ENCODE measurements around the gene ARID5B.

The ARID5B gene

GRCh38 chr10:61906562-61906901 lies 5.0 kb downstream of the ARID5B start:
- DNase-seq = no peak

- no peak for DNase-seq
Observed at GRCh38 chr10:61907011-61907410, 5.5 kb downstream of the ARID5B start.

DNA sequence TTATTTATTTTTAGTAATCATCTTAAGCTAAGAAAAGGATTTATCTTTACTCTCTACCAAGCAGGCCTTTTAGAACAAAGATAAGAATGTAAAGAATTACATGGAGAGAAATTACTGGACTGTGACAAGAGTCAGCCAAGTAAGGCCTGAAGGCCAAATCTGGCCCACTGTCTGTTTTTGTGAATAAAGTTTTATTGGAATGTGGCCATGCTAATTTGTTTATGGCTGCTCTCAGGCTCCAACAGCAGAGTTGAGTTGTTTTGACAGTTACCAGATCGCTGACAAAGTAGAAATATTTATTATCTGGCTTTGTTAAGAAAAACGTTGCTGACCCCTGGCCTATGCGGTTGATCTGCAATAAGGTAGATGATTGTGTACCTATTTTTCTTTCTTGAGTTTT lies 6.1 kb downstream of the ARID5B start:
- DNase-seq = no peak

DNA sequence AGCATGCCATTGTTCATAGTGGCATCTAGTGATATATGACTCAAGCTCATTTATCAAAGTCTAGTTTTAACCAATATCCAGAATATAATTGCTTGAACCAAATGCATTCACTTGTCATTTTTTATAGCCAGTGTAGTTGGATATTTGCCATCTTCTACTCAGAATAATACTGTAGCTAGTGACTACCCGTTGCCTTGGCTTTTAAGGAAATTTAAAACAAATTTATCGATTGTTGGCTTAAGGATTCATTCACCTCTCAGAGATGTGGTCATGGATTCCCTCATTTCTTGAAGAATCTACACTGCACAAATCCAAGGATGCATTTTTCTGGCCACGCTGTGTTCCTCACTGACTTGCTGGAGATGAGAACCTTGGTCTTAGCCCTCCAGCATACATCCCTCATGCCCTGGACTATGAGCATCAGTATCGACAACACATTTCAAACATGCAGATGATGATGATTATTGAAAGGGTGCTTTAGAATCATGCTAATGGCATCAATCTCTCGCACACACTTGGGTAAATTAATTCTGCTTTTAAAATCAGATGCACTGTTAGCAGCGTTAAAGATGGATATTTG lies 8.8 kb downstream of the ARID5B start:
- DNase-seq = no peak

DNA sequence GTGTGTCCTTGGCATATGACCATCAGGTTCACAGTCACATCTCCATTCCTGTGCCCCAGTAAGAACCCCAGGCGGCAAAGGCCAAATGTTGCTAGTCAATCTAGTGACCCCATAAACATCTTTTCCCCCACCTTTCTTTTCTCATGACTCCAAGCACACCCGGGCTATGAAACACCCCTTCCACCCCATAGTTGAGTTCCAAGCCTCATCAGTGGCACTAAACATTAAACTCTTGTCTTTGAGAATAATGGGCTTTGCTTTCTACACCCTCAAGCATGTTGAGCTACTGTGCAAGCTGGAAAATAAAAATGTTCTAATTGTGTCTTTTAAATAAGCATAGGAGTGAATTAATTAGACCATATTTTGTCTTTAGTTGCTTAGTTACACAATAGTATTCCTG lies 9.4 kb downstream of the ARID5B start:
- no peak for DNase-seq

- no peak for DNase-seq
Observed at GRCh38 chr10:61911425-61911824, 9.9 kb downstream of the ARID5B start.

- no peak for DNase-seq
Observed at GRCh38 chr10:61912981-61913380, 11.5 kb downstream of the ARID5B start.

DNA sequence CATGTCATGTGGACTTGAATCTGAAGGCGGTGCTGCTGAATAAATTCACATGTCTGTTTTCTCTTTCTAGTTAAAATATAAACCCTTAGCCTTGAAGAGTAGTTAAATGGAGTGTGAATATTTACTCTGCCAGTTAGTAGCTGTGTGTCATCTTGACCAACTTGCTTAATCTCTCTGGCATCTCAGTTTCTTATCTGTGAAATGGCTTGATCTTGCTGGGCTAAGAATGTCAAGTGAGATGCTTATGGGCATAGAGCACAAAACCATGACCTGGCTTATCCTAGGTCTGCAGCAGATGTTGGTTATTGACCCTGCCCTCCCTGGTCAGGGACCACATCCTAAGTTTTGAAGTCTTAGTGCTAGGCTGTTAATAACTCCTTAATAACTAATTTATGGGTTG lies 16.6 kb downstream of the ARID5B start:
- DNase-seq = no peak

DNA sequence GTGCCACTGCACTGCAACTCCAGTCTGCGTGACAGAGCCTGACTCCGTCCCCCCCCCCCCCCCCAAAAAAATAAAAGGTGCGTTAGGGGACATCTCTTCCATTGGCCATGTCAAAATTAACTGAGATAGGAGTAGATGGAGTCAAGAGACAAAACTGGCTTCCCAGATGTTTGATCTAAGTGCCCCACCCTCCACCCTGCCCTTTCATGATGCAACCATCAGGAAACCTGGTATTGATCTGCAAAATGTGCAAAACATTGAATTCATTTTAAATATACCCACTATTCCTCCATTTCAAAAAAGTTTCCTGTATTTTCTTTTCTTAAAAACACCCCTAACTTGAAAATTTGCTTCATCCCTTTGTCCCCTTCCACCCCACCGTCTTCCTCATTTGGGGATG lies 17.5 kb downstream of the ARID5B start:
- no peak for DNase-seq

DNA sequence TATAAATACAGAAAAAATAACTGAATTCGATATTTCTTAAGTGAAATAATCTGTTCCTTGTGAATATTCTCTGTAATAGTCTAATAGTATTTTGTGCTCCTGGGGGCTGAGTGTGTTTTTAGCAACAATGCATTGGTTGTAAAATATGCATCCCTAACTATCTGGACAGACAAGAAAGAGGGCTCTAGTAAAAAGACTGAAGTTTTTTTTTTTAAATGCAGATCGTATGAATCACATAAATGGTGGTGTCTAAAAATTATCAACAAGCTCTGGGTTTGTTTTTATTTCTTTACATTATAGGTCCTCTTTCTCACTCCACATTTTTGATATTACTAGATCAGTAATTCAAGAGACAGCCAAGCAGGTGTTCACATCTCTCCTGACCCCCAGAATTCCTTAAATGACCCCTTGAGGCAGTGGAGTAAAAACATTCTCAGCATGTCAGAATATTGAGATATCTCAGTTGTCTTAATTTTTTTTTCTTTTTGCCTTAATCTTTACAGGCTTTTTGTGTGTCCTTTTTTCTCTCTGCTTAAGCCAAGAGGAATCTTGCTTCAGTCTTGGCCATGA lies 18.2 kb downstream of the ARID5B start:
- no peak for DNase-seq

DNA sequence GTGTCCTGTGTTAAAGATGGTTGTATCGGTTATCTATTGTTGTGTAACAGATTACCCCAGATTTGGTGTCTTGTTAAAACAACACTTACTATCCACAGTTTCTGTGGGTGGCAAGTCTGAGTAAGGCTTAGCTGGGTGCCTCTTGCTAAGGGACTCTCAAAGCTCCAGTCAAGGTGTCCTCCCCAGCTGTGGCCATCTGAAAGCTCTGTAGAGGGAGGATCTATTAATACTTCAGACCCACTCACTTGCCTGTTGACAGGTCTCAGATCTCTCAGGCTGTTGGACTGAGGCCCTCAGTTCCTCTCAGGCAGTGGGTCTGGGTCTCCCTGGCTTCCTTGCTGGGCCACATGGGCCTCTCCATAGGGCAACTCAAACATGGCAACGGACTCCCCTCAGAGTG lies 19.6 kb downstream of the ARID5B start:
- no peak for DNase-seq

DNA sequence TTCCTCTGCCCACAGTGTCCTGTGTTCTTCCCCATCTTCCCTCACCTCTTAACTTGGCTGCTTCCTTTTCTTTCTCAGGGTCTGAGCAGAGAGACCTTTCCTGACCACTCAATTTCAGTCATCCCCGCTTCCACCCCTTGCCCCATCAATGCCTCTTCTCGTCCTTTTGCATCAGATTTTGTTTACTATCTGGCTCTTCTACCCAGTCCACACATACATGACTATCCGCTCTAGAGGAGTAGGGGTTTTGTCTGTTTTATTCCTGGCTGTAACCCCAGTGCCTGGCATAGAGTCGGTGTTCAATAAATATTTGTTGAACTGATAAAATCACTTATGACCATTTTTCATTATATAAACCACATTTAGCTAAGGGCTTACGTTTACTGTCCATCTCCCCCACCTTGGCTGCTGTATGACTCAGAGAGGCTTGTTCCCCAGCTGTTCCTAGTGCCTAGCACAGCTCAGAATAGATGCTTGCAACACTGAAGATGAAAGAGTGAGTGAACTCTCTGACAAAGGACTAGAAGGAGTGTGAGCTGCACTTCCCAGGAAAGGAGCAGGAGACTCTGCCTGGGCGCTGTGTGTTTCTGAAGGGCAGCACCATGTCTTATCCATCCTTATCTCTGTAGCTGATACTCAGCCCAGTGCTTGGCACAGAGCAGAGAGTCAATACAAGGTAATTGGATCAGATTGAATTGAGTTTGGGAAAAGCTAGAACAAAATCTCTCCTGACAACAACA lies 21.9 kb downstream of the ARID5B start:
- no peak for DNase-seq

- DNase-seq = no peak
Observed at GRCh38 chr10:61923950-61924274, 22.4 kb downstream of the ARID5B start.

DNA sequence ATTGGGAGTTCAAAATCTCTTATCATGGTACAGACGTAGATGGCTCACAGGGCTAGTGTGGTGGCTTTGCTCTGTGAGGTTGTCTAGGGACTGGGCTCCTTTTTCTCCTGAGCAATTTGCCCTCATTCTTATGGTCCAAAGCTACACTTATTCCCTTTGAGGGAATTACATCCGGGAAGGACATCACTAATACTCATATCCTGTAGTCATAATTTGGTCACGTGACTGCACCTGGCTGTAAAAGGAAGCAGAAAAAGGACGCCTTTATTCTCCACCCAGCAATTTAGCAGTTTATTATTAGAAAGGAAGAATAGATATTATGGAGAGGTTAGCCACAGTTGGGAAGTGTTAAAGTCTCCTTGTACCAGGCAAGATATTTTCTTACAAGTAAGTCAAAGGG lies 28.1 kb downstream of the ARID5B start:
- no peak for DNase-seq

DNA sequence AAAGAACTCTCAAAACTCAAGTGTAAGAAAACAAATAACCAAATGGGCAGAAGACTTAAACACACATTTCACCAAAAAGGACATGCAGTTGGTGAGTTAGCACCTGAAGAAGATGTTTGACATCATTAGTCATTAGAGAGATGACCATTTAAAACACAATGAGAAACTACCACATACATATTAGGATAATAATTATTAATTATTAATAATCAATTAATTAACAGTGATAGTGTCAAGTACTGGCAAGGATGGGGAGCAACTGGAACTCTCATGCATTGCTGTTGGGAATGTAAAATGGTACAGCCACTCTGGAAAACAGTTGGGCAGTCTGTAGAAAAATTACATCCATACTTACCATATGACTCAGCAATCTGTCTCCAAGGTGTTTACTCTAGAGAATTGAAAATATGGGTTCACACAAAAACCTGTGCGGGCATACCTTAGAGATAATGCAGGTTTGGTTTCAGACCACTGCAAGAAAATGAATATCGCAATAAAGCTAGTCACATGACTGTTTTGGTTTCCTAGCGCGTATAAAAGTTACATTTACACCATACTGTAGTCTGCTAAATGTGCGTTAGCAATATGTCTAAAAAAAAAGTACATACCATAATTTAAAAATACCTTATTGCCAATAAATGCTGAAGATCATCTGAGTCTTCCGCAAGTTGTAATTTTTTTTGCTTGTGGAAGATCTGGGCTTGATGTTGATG lies 30.3 kb downstream of the ARID5B start:
- DNase-seq = no peak

DNA sequence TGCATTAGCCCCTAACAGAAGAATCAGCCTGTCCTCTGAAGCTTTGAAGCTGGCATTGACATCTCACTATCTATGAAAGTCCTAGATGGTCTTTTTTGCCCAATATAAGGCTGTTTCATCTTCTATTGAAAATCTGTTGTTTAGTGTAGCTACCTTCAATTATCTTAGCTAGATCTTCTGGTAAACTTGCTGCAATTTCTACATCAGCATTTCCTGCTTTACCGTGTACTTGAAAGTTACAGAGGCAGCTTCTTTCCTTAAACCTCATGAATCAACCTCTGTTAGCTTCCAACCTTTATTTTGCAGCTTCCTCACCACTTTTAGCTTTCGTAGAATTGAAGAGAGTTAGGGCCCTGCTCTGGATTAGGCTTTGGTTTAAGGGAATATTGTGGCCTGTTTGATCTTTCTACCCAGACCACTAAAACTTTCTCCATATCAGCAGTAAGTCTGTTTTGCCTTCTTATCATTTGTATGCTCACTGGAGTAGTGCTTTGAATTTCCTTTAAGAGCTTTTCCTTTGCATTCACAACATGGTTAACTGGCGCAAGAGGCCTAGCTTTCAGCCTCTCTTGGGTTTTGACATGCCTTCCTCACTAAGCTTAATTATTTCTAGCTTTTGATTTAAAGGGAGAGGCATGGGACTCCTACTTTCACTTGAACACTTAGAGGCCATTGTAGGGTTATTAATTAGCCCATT lies 32.5 kb downstream of the ARID5B start:
- no peak for DNase-seq

DNA sequence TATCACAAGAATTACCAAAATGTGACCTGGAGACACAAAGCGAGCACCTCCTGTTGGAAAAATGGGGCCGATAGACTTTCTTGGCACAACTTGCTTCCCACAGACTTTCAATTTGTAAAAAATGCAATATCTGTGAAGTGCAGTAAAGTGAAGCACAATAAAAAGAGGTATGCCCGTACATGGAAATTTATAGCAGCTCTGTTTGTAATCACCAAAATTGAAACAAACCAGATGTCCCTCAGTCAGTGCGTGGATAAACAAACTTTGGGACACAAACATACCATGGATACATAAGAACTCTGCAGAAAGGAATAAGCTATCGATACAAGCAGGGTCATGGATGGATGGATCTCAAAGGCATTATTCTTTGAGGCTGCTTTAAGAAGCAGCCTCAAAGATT lies 33.6 kb downstream of the ARID5B start:
- no peak for DNase-seq

DNA sequence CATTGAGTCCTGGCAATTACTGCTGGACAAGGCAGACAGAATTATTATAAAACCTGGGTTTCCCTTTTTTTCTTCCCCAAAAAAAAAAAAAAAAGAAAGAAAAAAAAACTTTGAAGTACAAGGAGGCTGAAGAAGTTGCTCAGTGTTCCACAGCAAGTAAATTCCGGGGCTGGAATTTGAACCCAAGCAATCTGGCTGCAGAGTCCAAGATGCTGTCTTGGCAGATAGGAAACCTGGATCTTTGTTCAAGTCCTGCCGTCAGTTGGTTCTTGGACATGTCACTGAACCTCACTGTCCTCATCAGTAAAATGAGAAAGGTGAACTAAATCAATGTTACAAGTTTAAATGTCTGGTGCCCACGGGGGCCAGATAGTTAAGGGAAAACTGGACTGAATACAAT lies 35.3 kb downstream of the ARID5B start:
- no peak for DNase-seq

DNA sequence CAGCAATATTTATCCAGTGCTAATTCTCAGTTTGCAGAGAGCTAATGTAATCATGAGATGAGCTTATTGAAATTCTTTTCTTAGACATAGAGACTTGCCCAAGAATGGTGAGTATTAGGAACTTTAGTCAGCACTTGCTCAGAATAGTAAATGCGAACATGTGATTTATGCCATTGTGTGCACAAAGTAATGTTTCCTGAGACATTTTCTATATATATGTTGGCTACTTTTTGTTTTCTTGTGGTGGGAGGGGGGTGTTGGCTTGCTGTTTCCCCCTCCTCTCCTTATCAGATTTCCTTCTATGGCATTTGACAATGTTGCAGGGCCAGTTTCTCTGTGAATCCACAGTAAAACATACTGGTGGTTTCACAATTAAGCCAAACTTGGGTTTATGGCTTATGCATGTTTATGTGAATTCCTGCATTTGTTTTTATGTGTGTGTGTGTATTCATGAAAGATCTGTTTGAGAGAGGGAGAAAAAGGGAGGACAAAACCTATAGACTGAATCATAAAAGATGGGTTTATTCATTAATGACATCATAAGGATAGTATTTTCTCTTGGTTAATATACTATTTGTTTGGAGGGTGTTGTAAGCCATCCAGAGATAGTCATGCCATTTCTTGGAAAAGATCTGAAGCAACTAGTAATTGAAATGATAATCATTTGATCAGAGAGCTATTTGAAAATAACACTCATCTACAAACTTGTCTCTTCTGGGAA lies 36.3 kb downstream of the ARID5B start:
- DNase-seq = no peak

GRCh38 chr10:61939902-61940301 lies 38.4 kb downstream of the ARID5B start:
- no peak for DNase-seq

DNA sequence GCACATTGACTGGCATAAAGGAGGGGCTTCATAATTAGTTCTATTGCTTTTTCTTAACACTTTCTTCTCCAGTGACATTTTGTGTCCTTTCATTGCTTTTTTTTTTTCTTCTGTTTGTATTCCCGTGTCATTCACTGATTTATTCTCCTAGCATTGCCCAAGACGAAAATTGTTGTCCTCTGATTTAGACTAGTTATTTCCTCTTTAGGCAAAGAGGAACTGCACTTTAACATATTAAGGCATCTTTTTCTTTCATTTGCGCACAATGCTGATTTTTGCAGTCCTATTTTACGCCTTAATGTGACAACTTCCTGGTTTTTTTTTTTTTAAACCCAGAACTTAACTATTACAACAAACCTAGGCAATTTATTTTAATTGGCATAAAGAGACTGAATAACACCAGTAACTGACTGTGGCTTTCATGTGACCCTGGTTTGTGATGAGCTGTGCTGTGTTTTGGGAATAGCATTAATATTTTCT lies 39.7 kb downstream of the ARID5B start:
- no peak for DNase-seq

- DNase-seq = peak; percentile 26
Observed at GRCh38 chr10:61942604-61943461, 41.3 kb downstream of the ARID5B start.
